NCI-H748 (cell line): ENCODE data around the gene TAF11L8.
"Not testable (repeated sequence)": the region's sequence is repeated elsewhere in the genome, so short reads cannot be mapped to it uniquely, and the experiment has no call there.

Source experiments
- DNase-seq: peaks from one replicate; lab custom pipeline; 2025; ENCODE audit not compliant: unreplicated experiment; lab: John Stamatoyannopoulos, UW

TAF11L8 gene

DNA sequence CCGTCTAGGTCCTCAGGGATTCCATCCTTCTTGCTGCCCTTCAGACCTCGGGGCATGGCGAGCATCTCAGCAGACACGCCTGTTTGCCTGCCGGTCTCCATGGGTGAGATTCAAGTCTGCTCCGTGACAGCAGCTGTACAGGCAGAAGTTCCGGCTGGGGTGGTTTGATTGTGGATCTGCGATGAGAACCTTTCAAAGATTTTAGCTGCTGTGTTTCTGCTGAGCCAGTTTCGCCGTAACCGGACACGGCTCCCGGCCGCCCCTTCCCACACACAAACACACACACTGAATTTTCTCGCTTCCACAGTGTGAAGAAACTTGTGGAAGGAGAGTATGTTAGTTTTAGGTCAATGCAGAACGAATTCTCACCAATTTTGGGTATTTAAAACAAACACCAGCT is at the start of gene TAF11L8:
Gene TAF11L8, minus strand, starts transcription at position 101 of the 400 bp plus-strand sequence.
- not testable (repeated sequence) for DNase-seq

DNA sequence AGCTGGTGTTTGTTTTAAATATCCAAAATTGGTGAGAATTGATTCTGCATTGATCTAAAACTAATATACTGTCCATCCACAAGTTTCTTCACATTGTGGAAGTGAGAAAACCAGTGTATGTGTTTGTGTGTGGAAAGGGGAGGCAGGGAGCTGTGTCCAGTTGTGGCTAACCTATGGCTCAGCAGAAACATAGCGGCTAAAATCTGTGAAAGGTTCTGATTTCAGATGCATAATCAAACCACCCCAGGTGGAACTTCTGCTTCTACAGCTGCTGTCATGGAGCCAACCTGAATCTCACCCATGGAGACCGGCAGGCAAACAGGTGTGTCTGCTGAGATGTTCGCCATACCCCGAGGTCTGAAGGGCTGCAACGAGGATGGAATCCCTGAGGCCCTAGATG is 43.4 kb upstream of the TAF11L8 start, which contains the start of gene TAF11L14:
Gene TAF11L14, plus strand, starts transcription at position 301 of the 400 bp plus-strand sequence.
- DNase-seq = no peak

DNA sequence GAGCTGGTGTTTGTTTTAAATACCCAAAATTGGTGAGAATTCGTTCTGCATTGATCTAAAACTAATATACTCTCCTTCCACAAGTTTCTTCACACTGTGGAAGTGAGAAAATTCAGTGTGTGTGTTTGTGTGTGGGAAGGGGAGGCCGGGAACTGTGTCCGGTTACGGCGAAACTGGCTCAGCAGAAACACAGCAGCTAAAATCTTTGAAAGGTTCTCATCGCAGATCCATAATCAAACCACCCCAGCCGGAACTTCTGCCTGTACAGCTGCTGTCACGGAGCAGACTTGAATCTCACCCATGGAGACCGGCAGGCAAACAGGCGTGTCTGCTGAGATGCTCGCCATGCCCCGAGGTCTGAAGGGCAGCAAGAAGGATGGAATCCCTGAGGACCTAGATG is 41.0 kb upstream of the TAF11L8 start, which contains the start of gene TAF11L13:
Gene TAF11L13, plus strand, starts transcription at position 301 of the 400 bp plus-strand sequence.
- not testable (repeated sequence) for DNase-seq

DNA sequence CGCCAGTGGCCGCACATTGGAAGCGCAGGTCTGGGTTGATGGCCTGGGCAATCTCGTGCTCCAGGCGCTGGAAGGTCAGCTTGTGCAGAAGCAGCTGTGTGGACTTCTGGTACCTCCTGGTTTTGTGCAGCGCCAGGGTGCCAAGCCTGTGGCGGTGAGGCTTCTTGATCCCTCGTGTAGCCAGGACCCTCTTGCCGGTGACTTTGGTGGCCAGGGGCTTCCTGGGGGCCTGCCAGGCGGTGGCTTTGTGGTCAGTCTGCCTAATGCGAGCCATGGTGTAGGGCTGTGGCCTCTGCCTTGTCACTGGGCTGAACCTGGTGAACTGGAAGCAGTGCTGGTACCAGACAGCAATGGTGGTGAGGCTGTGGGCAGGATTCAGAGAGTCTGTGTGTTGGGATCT is 34.9 kb upstream of the TAF11L8 start:
- no peak for DNase-seq

DNA sequence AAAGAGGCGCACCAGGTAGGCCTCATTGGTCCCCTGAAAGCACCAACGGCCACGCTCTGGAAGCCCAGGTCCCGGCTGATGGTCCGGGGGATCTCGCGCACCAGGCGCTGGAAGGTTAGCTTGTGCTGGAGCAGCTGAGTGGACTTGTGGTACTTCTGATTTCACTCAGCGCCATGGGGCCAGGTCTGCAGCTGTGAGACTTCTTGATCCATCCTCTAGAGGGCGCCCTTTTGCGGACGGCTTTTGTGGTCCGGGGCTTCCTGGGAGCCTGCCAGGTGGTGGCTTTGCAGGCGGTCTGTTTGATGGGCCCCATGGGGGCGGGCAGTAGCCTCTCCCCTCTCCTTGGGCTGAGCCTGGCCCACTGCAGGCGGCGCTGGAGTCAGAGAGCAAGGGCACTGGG is 29.9 kb upstream of the TAF11L8 start:
- DNase-seq = no peak

DNA sequence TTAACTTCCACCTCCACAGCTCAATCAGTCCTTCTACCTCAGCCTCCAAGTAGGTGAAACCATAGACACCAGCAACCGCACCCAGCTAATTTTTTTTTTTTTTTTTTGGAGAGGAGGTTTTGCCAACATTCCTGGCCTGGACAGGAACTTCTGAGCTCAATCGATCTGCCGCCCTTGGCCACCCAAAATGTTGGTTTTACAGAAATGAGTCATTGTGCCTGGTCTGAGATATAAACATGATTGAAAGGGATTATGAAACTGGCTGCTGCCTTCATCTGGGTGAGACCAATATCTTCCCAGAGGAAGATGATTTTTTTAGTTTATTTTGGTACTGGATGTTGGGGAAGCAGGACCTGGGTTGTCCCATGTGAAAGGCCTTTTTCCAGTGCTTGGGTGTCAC is 28.6 kb upstream of the TAF11L8 start:
- DNase-seq = no peak

DNA sequence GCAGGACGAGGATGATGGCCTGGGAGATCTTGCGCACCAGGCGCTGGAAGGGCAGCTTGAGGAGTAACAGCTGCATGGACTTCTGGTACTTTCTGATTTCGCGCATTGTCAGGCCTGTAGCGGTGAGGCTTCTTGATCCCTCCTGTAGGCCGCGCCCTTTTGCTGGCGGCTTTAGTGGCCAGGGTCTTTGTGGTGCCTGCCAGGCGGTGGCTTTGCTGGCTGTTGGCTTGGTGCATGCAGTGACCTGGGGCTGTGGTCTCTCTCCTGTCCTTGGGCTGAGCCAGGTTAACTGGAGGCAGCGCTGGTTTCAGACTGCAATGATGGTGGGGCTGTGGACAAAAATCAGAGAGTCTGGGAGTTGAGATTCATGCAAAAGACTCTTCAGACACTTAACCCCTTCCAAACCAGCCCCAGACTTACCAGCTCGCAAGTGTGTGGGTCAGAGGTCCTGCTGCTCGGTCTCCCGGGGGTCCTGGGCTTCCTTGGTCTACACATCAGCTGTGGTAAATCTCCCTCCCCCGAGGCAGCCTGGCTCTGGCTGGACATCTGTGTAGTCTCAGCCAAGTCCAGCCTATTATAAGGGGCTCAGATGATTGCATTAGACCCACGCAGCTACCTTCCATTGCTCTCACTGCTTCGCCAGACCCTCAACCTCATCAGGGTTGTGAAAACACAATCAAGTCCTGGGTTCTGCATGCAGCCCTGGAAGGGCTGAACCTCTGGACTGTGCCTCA is 24.3 kb upstream of the TAF11L8 start:
- DNase-seq = no peak

DNA sequence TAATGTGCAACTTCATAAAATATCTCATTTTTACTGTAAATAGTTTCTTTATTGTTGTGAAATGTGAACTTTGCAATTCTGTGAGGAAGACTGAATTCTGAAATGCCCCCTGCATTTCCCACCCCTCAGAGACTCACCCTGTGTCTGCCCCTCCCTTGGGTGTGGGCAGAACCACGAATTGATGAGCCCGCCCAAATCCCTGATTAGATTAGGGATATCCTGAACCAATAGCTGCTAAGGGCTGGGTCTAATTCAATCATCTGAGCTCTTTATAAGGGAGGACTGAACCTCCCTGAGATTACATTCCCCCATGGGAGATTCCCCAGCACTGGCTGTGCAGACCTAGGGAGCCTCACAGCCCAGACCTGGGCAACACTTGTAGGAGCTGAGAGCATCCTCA is 19.3 kb upstream of the TAF11L8 start, which contains the start of gene TAF11L12:
Gene TAF11L12, plus strand, starts transcription at position 301 of the 400 bp plus-strand sequence.
- not testable (repeated sequence) for DNase-seq

DNA sequence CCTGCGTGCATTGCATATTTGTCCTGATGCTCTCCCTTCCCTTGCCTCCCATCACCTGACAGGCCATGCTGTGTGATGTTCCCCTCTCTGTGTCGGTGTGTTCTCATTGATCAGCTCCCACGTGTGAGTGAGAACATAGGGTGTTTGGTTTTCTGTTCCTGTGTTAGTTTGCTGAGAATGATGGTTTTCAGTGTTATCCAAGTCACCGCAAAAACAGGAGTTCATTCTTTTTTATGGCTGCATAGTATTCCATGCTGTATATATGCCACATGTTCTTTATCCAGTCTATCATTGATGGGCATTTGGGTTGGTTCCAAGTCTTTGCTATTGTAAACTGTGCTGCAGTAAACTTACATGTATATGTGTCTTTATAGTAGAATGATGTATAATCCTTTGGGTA is 16.7 kb upstream of the TAF11L8 start:
- not testable (repeated sequence) for DNase-seq

DNA sequence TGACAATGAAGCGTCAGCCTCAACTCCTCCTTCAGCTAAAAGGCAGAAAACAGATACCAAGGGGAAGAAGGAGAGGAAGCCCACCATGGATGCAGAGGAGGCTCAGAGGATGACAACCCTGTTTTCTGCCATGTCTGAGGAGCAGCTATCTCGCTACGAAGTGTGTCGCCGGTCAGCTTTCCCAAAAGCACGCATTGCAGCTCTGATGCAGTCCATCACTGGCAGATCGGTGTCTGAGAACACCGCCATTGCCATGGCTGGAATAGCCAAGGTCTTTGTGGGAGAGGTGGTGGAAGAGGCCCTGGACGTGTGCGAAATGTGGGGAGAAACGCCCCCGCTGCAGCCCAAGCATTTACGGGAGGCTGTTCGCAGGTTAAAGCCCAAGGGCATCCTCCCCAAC is 14.2 kb upstream of the TAF11L8 start:
- DNase-seq = no peak

DNA sequence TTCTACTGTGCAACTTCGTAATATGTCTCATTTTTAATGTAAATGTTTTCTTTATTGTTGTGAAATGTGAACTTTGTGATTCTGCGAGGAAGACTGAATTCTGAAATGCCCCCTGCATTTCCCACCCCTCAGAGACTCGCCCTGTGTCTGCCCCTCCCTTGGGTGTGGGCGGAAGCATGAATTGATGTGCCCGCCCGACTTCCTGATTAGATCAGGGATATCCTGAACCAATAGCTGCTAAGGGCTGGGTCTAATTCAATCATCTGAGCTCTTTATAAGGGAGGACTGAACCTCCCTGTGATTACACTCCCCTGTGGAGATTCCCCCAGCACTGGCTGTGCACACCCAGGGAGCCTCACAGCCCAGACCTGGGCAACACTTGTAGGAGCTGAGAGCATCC is 13.1 kb upstream of the TAF11L8 start, which contains the start of gene TAF11L11:
Gene TAF11L11, plus strand, starts transcription at position 304 of the 400 bp plus-strand sequence.
- DNase-seq = not testable (repeated sequence)

DNA sequence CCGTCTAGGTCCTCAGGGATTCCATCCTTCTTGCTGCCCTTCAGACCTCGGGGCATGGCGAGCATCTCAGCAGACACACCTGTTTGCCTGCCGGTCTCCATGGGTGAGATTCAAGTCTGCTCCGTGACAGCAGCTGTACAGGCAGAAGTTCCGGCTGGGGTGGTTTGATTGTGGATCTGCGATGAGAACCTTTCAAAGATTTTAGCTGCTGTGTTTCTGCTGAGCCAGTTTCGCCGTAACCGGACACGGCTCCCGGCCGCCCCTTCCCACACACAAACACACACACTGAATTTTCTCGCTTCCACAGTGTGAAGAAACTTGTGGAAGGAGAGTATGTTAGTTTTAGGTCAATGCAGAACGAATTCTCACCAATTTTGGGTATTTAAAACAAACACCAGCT is 7.0 kb upstream of the TAF11L8 start, which contains the start of gene TAF11L10:
Gene TAF11L10, minus strand, starts transcription at position 101 of the 400 bp plus-strand sequence.
- not testable (repeated sequence) for DNase-seq

DNA sequence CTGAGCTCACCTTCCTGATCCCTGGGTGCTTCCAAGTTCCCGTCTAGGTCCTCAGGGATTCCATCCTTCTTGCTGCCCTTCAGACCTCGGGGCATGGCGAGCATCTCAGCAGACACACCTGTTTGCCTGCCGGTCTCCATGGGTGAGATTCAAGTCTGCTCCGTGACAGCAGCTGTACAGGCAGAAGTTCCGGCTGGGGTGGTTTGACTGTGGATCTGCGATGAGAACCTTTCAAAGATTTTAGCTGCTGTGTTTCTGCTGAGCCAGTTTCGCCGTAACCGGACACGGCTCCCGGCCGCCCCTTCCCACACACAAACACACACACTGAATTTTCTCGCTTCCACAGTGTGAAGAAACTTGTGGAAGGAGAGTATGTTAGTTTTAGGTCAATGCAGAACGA is 3.5 kb upstream of the TAF11L8 start, which contains the start of gene TAF11L9:
Gene TAF11L9, minus strand, starts transcription at position 140 of the 400 bp plus-strand sequence.
- DNase-seq = not testable (repeated sequence)

DNA sequence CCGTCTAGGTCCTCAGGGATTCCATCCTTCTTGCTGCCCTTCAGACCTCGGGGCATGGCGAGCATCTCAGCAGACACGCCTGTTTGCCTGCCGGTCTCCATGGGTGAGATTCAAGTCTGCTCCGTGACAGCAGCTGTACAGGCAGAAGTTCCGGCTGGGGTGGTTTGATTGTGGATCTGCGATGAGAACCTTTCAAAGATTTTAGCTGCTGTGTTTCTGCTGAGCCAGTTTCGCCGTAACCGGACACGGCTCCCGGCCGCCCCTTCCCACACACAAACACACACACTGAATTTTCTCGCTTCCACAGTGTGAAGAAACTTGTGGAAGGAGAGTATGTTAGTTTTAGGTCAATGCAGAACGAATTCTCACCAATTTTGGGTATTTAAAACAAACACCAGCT is 5.1 kb downstream of the TAF11L8 start, which contains the start of gene TAF11L7:
Gene TAF11L7, minus strand, starts transcription at position 101 of the 400 bp plus-strand sequence.
- not testable (repeated sequence) for DNase-seq
